DMS114 treated with DMSO at 0.1 percent for 48 hours (cell line): Measurements from ENCODE around the gene MAPK10.
"Not testable (repeated sequence)": the region's sequence is repeated elsewhere in the genome, so short reads cannot be mapped to it uniquely, and the experiment has no call there.

ENCODE experiments used
- DNase-seq: peaks from one replicate; lab custom pipeline; 2025; ENCODE audit not compliant: unreplicated experiment; lab: John Stamatoyannopoulos, UW

MAPK10 gene

DNA sequence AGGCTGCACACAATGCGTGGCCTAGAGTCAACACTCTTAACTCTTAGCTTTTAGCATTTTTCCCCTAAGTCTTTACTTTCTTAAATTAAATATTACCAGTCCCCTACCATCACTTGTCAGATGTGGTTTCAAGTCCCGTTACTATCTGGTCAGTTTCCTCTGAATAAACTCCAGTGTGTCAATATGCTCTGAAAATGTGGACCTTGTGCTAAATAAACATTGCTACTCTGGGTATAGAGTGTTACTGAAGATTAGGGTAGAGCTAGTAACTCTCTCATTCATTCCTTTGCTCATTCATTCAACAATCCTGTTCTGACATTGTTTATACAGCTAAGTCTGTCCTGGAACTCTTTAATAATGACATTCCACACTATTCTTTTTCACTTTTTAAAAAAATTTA lies 251.0 kb downstream of the MAPK10 start:
- DNase-seq, result no peak

DNA sequence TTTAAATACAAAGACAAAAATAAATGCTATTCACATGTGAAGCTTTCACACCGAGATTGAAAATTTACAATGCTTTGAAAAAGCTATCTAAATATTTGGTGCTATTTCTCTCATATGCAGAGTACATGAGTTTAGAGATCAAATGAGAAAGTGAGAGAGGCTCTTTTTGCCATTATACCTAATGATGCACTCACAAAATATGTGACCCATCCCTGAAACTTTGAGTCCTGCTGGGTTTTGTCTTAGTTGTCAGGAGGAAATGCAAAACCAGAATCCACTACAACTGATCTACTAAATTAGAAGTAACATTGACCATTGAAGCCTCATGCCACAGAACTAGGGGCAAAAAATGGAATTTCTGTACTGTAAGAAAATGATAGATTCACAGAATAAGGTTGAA lies 251.7 kb downstream of the MAPK10 start:
- DNase-seq, result no peak

DNA sequence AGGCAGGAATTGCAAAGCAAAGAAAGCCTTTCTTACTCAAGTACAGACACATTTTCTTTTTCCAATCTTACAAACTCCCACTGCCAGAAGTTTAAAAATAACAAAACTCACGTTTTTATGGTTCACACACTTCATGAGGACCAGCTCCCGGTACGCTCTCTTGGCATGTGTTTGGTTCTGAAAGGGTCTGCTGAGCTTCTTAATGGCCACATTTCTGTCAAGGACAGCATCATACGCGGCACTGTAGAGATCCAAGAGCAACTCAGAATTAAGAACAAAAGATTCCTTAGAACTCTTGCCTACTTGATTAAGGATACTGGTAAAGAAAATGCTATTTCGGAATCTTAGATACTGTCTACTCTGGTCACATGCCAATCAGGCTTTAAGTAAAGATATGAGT lies 252.7 kb downstream of the MAPK10 start:
- DNase-seq, result no peak

DNA sequence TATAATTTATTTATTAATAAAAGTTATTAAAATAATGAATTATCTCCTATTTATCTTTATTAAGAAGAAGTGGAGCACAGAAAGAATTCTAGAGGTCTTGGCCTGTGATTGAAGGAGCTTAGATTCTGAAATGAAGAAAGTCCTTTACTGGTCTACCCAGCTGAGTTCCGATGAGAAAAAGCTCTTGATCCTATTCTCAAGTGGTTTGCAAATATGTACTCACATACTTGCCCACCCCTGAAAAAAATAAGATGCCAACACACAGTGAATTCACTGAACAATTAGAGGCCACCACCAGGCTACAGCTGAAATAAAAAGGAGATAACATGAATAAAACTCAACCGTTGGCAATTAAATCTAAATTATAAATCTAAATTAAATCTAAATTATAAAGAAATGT lies 253.4 kb downstream of the MAPK10 start:
- no peak for DNase-seq

DNA sequence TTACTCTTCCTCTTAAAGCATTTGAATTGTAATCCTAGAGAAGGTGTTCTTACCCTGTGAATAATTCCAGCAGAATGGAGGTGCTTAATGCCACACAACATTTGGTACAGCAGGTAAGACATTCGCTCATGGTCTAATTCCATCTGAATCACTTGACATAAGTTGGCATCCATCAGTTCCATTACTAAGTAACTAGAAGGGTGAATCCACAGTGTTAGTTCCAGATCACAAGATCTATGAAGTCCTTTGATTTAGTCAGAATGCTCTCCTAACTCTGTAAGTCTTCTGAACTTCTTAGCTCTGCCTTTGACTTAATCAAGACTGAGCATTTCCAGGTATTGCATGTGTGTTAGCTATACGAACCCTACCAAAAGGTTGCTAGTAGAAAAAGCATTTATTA lies 258.0 kb downstream of the MAPK10 start:
- no peak for DNase-seq

DNA sequence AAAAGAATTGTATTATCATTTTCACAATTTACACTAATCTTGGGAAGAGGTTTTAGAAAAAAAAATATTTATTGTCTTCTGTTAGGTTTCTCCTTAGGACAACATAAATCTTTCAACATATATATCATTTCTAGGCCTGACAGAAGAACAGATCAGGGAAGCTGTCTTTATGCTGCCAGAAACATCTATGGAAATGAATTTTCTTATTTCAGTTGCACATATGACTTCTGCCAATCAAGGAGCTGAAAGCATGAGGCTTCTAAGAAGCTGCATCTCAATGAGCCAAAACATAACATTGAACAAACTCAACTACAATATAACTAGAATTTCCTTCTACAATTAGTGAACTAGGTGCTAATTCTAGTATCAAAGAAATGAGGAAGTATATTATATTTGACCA lies 258.4 kb downstream of the MAPK10 start:
- no peak for DNase-seq

DNA sequence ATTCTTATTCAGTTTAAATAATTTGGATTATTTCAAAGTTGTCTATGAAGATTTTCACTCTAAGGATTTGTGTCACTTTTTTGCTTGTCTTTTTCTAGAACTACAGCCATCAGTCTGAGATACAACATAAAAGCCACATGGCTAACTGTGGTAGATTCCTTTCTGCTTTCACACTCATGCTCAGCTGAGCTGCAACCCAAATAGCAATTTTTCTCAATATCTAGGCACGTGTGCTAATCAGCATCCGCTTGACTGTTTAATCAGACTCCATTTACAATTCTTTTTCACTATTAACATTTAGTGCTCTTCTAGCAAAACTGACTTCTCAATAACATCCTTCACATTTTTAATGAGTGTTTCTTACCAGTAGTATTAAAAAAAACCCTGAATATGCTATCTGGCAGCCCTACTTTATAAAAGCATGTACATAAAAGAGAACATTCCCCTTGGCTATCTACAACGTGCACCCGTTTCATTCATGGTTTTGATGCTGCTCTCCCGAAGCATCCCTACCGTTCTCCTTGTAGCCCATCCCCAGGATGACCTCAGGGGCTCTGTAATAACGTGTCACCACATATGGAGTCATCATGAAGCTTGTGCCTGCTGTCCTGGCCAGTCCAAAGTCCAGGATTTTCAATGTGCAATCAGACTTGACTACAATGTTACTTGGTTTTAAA lies 259.2 kb downstream of the MAPK10 start:
- no peak for DNase-seq

DNA sequence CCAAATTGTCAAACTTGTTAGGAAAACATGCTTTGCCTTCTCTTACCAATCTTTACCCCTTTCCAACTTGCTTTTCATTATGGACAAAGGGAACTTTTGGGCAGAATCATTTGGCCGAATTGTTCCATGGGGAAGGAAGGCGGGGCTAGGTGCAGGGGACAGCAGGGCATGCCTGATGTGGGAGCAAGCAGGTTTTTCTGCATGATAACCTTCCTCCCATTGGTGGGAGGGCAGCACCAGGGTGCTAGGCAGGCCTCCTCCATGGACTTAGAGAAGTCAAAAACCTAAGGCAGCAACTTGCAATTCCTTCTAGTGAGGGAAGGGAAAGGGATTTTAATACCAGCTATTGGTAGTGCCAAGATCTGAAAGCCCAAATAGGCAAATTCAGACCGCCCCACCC lies 260.5 kb downstream of the MAPK10 start:
- DNase-seq, result no peak

DNA sequence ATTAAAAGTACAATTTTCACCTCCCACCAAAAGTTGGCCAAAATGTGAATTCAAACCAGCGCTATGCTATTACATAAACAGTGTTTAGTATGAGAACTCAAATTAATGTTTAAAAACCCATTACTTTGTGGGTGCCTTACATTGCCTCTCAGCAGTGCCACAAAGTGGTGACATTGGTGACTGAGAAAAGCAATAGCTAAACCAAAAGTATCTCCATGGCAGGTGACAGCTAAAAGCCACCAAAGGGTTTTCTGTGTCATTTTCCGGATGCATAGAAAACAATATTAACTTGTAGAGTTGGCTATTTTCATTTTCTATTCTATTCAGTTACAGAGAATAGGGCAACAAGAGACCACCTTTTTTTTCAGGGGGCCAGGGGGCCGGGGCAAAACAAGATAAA lies 261.2 kb downstream of the MAPK10 start:
- DNase-seq, result no peak

DNA sequence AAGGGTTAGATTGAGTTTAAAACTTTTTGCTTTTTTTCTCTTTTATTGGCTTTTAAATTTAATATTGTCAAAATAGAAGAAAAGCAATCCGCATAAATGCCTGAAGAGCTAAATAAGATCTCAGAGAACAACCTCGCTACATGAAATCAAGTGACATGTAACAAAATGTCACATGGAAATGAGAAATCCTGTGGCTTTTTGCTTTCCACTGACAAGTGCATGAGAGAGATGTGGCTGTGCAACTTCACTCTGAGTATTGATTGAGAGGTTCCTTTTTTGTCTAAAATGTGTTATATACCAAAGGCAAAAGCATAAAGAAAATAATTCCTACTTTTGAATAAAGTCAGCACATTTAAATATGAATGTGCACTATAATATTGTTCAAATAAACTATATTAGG lies 263.5 kb downstream of the MAPK10 start:
- no peak for DNase-seq

DNA sequence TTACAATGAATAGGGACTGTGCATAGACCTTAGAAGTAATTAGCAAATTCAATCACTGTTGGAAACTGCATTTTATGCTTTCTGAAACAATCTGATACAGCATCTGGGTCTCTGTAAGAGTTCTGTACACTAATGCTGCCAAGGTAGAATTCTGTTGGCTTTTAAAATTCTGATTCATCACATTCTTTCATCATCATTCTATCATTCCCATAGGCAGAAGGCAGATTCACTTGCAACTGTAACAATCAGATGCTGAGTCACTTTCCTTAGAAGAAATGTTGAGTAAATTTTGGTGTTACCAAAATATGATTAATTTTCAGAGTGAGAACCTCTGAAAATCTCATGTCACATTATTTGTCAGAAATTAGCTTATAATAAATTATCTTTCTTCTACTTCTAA lies 267.2 kb downstream of the MAPK10 start:
- DNase-seq, result no peak

DNA sequence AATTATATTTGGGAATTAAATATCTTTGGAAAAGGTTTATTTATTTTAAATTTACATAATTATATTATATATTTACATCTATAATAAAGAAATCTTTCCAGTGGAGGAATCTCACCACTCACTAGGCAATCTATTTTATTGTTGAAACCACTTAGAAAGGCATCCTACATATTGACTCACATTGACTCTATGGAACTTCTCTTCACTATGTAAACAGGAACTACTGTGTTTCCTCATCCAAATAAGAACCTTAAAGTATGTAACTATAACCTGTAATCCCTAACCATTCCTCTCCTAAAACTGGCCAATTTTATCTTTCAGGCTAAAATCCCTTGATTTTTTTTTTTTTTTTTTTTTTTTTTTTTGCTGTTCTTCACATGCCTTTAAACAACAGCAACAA lies 268.7 kb downstream of the MAPK10 start:
- DNase-seq, result no peak

DNA sequence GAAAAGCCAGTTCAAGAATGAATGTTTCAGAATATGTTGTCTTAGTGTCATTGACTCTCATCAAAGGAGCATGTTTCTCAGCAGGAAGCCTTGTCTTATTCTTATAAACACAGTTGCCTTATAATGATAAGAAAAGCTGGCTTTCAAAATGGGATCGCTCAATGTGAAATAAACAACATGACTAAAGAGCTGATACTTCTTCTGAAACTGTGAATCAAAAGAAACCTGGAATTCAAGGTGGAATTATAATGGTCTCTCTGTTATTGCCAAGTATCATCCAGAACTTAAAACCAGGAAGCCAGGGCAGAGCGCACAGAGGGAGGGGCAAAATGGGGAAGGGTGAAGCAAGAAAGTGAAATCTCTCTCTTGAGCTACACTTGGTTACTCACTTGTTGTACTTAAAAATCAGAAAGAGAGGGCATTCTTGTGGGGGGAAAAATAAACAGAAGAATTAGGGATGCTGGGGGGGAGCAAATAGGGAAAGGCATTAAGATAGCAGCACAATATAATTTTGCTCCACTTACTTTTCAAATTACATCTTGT lies 270.0 kb downstream of the MAPK10 start:
- DNase-seq, result no peak

DNA sequence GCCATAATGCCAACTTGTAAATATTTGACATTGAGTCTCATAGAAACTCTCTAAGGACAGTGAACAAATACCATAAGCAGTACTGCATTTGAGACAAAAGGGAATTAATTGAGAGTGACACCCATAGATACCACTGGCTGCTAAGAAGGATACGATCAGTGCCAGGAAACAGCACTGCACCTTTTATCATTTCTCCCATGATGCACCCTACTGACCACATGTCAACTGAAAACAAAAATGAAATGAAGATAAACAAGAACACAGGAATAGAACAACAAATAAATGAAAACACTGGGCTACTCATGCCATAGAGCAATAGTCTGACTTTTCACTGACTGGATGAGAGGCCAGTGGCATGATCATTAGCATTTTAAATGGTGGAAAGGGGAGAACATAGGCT lies 270.8 kb downstream of the MAPK10 start:
- no peak for DNase-seq

DNA sequence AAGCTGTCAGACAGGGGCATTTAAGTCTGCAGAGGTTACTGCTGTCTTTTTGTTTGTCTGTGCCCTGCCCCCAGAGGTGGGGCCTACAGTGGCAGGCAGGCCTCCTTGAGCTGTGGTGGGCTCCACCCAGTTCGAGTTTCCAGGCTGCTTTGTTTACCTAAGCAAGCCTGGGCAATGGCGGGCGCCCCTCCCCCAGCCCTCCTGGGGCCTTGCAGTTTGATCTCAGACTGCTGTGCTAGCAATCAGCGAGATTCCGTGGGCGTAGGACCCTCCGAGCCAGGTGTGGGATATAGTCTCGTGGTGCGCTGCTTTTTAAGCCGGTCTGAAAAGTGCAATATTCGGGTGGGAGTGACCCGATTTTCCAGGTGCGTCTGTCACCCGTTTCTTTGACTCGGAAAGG lies 284.1 kb downstream of the MAPK10 start:
- DNase-seq, result not testable (repeated sequence)

DNA sequence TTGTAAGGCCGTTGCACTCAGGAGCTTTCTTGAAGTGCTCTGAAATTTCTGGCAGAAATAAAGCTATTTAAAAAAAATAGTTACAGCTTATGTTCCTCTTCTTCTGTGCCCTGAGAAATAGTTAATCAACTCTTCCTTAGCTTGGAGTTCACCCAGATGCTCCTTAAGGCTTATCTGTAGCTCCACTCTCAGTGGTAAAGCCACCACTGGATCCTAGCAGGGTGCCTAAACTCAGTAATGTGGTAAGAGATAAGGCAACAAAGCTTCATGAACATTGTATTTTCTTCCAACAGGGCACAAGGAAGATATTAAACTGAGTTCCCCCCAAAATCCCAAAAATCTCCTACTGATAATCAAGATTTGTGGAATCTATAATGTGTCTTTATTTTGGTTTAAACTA lies 299.5 kb downstream of the MAPK10 start:
- DNase-seq, result no peak

DNA sequence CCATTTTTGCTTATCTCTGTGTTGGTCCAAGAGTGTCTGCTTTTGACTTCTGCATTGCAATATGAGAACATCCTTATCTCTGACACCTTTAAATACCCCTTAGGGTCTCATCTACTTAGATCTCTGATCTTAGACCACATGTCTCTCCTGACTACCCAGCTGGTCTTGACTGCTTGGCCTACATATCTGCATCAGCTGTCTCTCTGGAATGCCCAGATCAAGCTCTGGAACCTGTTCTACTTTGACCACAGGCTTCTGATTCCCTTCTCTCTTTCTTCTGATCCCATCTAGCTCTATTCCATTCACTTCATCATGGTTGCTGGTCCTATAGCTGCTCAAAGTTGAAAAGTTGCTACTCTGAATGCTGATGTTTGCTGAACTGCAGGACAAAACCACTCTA lies 301.2 kb downstream of the MAPK10 start:
- no peak for DNase-seq

DNA sequence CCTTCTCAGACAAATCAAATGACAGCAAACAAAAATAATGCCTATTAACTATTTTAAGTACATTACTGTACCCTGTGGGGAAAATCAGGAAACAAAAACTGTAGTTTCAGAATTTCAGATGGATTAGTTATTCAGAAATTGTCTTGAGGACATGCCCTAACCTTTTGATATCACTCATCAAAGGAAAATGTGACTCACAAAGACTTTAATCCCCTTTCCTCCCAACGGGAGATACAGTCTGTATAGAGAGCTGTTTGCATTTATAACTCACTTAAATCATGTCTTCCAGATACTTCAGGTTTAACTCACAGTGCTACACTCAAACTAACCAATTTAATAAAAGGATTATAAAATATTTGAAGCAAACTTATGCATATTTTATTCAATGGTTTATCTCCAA lies 304.0 kb downstream of the MAPK10 start:
- no peak for DNase-seq

DNA sequence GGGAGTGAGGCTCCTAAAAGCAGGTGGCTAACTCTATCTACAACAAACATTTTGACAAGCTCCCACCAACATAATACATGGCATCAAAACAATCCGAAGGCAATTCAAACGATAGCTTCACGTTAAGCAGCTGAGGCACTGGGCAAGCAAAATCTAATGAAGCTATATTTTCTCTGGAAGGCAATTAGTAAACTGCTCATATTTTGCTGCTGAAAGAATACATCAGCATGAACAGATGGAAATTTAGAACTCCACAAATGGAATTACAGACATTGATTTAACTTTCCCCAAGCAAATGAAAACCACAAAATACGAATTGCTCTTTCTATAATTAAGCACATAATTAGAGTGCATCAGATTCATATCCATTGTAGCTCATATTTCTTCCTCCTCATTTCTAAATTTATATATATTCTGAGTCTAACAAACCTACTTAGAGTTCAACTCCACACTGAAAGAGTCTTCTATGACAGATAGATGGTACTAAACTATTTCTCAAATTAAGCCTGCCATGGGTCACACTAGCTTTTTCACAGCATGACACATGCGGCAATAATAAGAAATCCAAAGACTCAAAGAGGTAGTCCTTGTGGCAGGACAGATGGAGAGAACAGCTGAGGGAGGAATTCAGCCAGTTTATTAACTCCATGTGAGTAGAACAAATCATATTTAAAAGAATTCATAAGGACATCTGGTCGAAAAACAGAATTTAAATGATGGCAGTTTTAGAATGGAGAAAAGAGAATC lies 305.4 kb downstream of the MAPK10 start:
- DNase-seq, result no peak

DNA sequence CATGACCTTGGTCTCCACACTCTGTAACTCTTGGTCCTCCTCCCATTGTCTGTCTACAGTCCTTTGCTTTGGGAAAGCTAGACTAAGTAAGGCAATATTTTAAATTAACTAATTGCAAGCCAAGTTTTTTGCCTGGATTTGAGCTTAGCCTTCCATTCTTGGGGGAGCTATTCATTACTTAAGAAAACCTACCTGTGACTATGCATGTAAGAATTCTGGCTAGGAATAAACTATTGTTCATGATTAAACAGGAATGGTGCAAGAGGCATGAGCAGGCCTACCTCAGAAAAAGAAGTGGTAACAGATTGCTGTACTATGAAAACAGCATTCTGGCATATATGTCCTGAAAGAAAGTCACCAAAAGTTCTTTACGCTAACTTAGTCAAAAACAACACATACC lies 309.4 kb downstream of the MAPK10 start:
- no peak for DNase-seq

DNA sequence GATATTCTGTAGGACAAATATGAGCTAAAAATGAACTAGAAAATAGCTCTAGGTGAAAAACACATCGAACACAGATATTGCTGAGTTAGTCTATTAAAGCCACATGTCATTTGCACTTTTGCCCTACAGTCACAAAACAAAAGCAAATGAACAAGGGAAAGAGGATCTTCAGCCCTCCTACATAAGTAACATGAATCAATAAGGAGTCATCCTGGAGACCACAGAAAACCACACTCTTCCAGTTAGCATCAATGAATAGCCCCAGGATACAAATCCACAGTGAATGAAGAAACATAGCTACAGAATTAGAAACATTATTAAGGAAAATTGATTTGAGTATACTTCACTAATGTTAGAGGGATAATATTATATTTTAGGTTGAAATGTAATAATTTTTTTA lies 311.4 kb downstream of the MAPK10 start:
- no peak for DNase-seq

DNA sequence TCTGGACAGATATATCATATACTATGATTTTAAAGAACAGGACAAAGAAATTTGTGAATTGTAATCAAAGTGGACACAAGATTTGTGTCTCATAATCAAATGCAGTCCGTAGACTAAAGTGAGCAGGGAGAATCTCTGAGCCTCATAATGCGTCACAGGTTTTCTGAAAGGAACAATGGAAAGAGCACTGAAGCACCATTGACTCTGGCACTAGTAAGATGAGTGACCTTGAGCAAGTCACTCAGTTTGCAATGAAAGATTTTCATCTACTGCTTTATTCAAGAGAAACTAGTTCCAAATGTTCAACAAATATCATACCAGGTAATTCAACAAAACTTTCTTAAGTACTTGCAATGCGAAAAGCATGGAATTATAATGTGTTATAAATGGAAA lies 315.3 kb downstream of the MAPK10 start:
- no peak for DNase-seq
